IPS-18a (cell line): ENCODE measurements around the gene VMP1.

ENCODE experiments used
- H3K27ac ChIP-seq: one replicate; pipeline ENCODE4 v1.5.1; 2013; ENCODE audit warnings: low read length
- H3K27me3 ChIP-seq: one replicate; pipeline ENCODE4 v1.6.1; 2013; ENCODE audit warnings: mild to moderate bottlenecking, low read length; ENCODE audit not compliant: control insufficient read depth, insufficient read depth
- H3K36me3 ChIP-seq: one replicate; pipeline ENCODE4 v1.6.1; 2013; ENCODE audit warnings: low read depth, low read length; ENCODE audit not compliant: control insufficient read depth
- H3K4me1 ChIP-seq: one replicate; pipeline ENCODE4 v1.6.1; 2013; ENCODE audit warnings: low read depth, low read length; ENCODE audit not compliant: control insufficient read depth
- H3K4me3 ChIP-seq: one replicate; pipeline ENCODE4 v1.5.1; 2013; ENCODE audit warnings: low read length
- H3K9ac ChIP-seq: one replicate; pipeline ENCODE4 v1.6.1; 2013; ENCODE audit warnings: mild to moderate bottlenecking, low read length, moderate library complexity
- H3K9me3 ChIP-seq: one replicate; pipeline ENCODE4 v1.6.1; 2013; ENCODE audit warnings: low read depth, low read length; ENCODE audit not compliant: control insufficient read depth

VMP1 gene

DNA sequence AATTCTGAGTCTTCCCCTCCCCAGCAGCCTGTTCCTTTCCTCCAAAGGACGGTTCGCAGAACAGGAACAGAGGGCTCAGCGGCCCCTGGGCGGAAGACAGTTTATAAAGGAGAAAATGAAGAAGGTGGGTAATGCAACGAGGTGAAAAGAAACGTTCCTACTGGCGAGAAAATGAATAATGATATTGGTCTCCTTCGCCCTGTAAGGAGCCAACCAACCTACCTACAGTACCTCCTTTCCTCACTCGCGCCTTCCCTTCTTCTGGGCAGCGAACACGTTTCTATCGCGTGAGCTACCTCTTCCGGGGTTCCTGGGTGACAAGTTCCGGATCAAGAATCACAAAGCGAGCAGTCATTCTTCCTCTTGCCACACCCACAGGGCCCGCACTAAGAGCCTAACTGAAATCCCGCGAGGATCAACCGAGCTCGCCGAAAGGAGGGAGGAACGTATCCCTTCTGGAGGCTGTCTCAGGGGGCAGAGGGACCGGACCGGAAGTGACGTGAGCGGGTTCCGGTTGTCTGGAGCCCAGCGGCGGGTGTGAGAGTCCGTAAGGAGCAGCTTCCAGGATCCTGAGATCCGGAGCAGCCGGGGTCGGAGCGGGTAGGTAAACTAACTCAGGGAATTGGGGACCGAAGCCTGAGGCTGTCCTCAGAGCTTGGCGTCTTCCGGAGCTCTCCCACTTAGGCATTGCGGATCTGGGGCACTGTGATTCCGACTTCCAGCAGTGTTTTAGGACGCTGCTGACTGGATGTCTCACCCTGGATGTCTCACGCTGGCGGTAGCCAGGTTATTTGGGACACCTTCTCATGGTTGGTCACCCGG, at the start of gene VMP1, which contains the start of gene PTRH2:
Gene VMP1, plus strand, starts transcription at position 506 of the 822 bp plus-strand sequence. CDS start 23,793 bp downstream, outside the sequence.
Gene PTRH2, minus strand, starts transcription at position 282 of the 822 bp plus-strand sequence. CDS start 9,452 bp downstream, outside the sequence.
- peak within 1 kb of the TSS; percentile 94 for H3K4me3 ChIP-seq
- H3K27ac ChIP-seq: peak within 1 kb of the TSS; percentile 78
- H3K27me3 ChIP-seq: no peaks in the 10 kb centered on the region
- peaks cover 9% of the 10 kb centered on the region for H3K4me1 ChIP-seq
- no peaks in the 10 kb centered on the region for H3K36me3 ChIP-seq
- no peaks in the 10 kb centered on the region for H3K9me3 ChIP-seq
- H3K9ac ChIP-seq: peak within 1 kb of the TSS; percentile 98

- no peak overlapping the region for H3K9ac ChIP-seq
- no peak overlapping the region for H3K27ac ChIP-seq
- peaks cover 95% of the 10 kb centered on the region for H3K36me3 ChIP-seq
- H3K4me3 ChIP-seq: no peak overlapping the region
- H3K27me3 ChIP-seq: no peaks in the 10 kb centered on the region
- no peaks in the 10 kb centered on the region for H3K9me3 ChIP-seq
- no peaks in the 10 kb centered on the region for H3K4me1 ChIP-seq
Measured at GRCh38 chr17:59666235-59666634, 41.2 kb upstream of the VMP1 start.

- no peak overlapping the region for H3K9ac ChIP-seq
- H3K27me3 ChIP-seq: no peaks in the 10 kb centered on the region
- H3K4me1 ChIP-seq: no peaks in the 10 kb centered on the region
- H3K4me3 ChIP-seq: no peak overlapping the region
- H3K27ac ChIP-seq: no peak overlapping the region
- peaks cover 89% of the 10 kb centered on the region for H3K36me3 ChIP-seq
- no peaks in the 10 kb centered on the region for H3K9me3 ChIP-seq
Measured at GRCh38 chr17:59668816-59669215, 38.6 kb upstream of the VMP1 start.

- Histone ChIP-seq H3K4me1 (no peaks in the 10 kb centered on the region), H3K36me3 (peaks cover 89% of the 10 kb centered on the region), H3K4me3 (no peak overlapping the region), H3K27ac (no peak overlapping the region), H3K9me3 (no peaks in the 10 kb centered on the region), H3K9ac (no peak overlapping the region), H3K27me3 (no peaks in the 10 kb centered on the region)
Measured at GRCh38 chr17:59669411-59669810, 38.0 kb upstream of the VMP1 start.

- Histone ChIP-seq H3K27ac (no peak overlapping the region), H3K9me3 (no peaks in the 10 kb centered on the region), H3K9ac (no peak overlapping the region), H3K4me1 (no peaks in the 10 kb centered on the region), H3K27me3 (no peaks in the 10 kb centered on the region), H3K36me3 (peaks cover 89% of the 10 kb centered on the region), H3K4me3 (no peak overlapping the region)
Measured at GRCh38 chr17:59669944-59670343, 37.5 kb upstream of the VMP1 start.

- Histone ChIP-seq H3K4me1 (no peaks in the 10 kb centered on the region), H3K27ac (no peak overlapping the region), H3K36me3 (peaks cover 91% of the 10 kb centered on the region), H3K9me3 (no peaks in the 10 kb centered on the region), H3K27me3 (no peaks in the 10 kb centered on the region), H3K9ac (no peak overlapping the region), H3K4me3 (no peak overlapping the region)
Measured at GRCh38 chr17:59671386-59671785, 36.1 kb upstream of the VMP1 start.

DNA sequence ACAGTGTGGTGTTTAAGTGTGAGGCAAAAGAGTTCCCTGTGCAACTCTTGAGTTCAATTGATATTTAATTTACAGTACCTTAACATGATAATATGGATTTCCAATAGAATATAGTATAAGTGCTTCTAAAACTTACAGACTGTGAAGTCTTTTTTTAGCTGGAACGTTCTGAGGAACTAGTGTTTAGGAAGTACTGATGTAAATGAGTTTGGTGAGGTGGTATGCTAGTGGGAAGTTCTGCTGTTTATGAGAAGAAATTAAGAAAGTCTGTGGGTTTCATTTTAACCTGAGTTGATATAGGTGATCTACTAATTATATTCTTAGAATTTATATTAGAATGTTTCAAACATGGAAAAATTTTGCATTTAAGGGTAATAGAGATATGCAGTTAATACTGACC, 32.2 kb upstream of the VMP1 start:
- Histone ChIP-seq H3K9me3 (no peaks in the 10 kb centered on the region), H3K4me3 (no peak overlapping the region), H3K27ac (no peak overlapping the region), H3K4me1 (no peaks in the 10 kb centered on the region), H3K36me3 (peaks cover 92% of the 10 kb centered on the region), H3K27me3 (no peaks in the 10 kb centered on the region), H3K9ac (no peak overlapping the region)

- H3K27ac ChIP-seq: no peak overlapping the region
- no peaks in the 10 kb centered on the region for H3K9me3 ChIP-seq
- H3K36me3 ChIP-seq: peaks cover 92% of the 10 kb centered on the region
- H3K27me3 ChIP-seq: no peaks in the 10 kb centered on the region
- no peak overlapping the region for H3K4me3 ChIP-seq
- H3K4me1 ChIP-seq: no peaks in the 10 kb centered on the region
- H3K9ac ChIP-seq: no peak overlapping the region
Measured at GRCh38 chr17:59676716-59677115, 30.7 kb upstream of the VMP1 start.

- H3K36me3 ChIP-seq: peaks cover 98% of the 10 kb centered on the region
- no peak overlapping the region for H3K4me3 ChIP-seq
- no peaks in the 10 kb centered on the region for H3K9me3 ChIP-seq
- no peaks in the 10 kb centered on the region for H3K27me3 ChIP-seq
- H3K27ac ChIP-seq: no peak overlapping the region
- H3K4me1 ChIP-seq: no peaks in the 10 kb centered on the region
- no peak overlapping the region for H3K9ac ChIP-seq
Measured at GRCh38 chr17:59678918-59679317, 28.5 kb upstream of the VMP1 start.

GRCh38 chr17:59680314-59680713, 27.1 kb upstream of the VMP1 start:
- no peak overlapping the region for H3K27ac ChIP-seq
- H3K27me3 ChIP-seq: no peaks in the 10 kb centered on the region
- H3K36me3 ChIP-seq: peaks cover 96% of the 10 kb centered on the region
- H3K9me3 ChIP-seq: no peaks in the 10 kb centered on the region
- no peak overlapping the region for H3K9ac ChIP-seq
- H3K4me1 ChIP-seq: no peaks in the 10 kb centered on the region
- H3K4me3 ChIP-seq: no peak overlapping the region

DNA sequence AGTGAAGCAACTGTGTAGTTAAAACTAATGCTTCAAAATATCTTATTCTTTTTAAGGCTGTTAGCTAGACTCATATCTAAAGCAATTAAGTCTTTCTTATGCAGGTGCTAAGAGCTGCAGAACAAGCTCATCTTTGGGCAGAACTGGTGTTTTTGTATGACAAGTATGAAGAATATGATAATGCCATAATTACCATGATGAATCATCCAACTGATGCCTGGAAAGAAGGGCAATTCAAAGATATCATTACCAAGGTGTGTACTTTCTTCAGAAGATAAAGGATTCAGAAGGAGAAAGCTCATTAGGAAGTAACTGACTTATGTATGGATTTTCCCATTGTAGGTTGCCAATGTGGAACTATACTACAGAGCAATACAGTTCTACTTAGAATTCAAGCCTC, 24.2 kb upstream of the VMP1 start:
- Histone ChIP-seq H3K27ac (no peak overlapping the region), H3K27me3 (no peaks in the 10 kb centered on the region), H3K9ac (no peak overlapping the region), H3K36me3 (peaks cover 96% of the 10 kb centered on the region), H3K9me3 (no peaks in the 10 kb centered on the region), H3K4me1 (no peaks in the 10 kb centered on the region), H3K4me3 (no peak overlapping the region)

GRCh38 chr17:59684967-59685366, 22.5 kb upstream of the VMP1 start:
- Histone ChIP-seq H3K9me3 (no peaks in the 10 kb centered on the region), H3K27me3 (no peaks in the 10 kb centered on the region), H3K4me3 (no peak overlapping the region), H3K4me1 (no peaks in the 10 kb centered on the region), H3K27ac (no peak overlapping the region), H3K36me3 (peaks cover 97% of the 10 kb centered on the region), H3K9ac (no peak overlapping the region)
